Neural cell (in vitro differentiated cells): ENCODE measurements around the gene HBZ. TPM values are rescaled to one million over a fixed set of nuclear protein-coding genes. Genes with fewer than 3 reads are reported as not detected.

ENCODE experiments used
- H2AFZ ChIP-seq: fragments of 200-600, 300-800 bp; sonication (generic), shearing (Covaris generic); 2 replicates; pipeline ENCODE4 v1.6.0; 2014; ENCODE audit warnings: low read depth, mild to moderate bottlenecking, antibody characterized with exemption, low read length, moderate library complexity
- H3F3A ChIP-seq: fragments of 200-600 bp; shearing (Covaris generic); 2 replicates; pipeline ENCODE4 v1.6.1; 2016; ENCODE audit warnings: mild to moderate bottlenecking, moderate library complexity, mixed read lengths, antibody characterized with exemption, low read length; ENCODE audit not compliant: insufficient read depth, poor library complexity, severe bottlenecking
- H3K27ac ChIP-seq: fragments of 200-600, 300-800 bp; sonication (generic), shearing (Covaris generic); 2 replicates; pipeline ENCODE4 v1.5.1; 2014; ENCODE audit warnings: mild to moderate bottlenecking, low read length, moderate library complexity
- H3K27me3 ChIP-seq: fragments of 300-800, 200-600 bp; sonication (generic), shearing (Covaris generic); 2 replicates; pipeline ENCODE4 v1.6.0; 2014; ENCODE audit warnings: mild to moderate bottlenecking, low read depth, low read length, moderate library complexity; ENCODE audit not compliant: insufficient read depth
- H3K36me3 ChIP-seq: fragments of 300-800, 200-600 bp; sonication (generic), shearing (Covaris generic); 2 replicates; pipeline ENCODE4 v1.5.1; 2014; ENCODE audit warnings: mild to moderate bottlenecking, antibody characterized with exemption, low read length, moderate library complexity; ENCODE audit not compliant: insufficient read depth
- H3K4me2 ChIP-seq: fragments of 300-800, 200-600 bp; sonication (generic), shearing (Covaris generic); 2 replicates; pipeline ENCODE4 v1.6.0; 2014; ENCODE audit warnings: mild to moderate bottlenecking, low read length
- H3K4me3 ChIP-seq: fragments of 300-800, 200-600 bp; sonication (generic), shearing (Covaris generic); 2 replicates; pipeline ENCODE4 v1.5.1; 2014; ENCODE audit warnings: mild to moderate bottlenecking, low read length, moderate library complexity
- H3K79me2 ChIP-seq: fragments of 200-600 bp; shearing (Covaris generic); replicated peaks from 2 replicates; pipeline ENCODE4 v1.6.0; 2014; ENCODE audit warnings: mild to moderate bottlenecking, low read length, moderate library complexity; ENCODE audit not compliant: insufficient read depth
- H3K9ac ChIP-seq: fragments of 300-800, 200-600 bp; sonication (generic), shearing (Covaris generic); 2 replicates; pipeline ENCODE4 v1.6.1; 2016; ENCODE audit warnings: mild to moderate bottlenecking, low read length, mixed read lengths
- H3K9me2 ChIP-seq: fragments of 200-600 bp; shearing (Covaris generic); 2 replicates; pipeline ENCODE4 v1.6.1; 2016; ENCODE audit warnings: mild to moderate bottlenecking, low read length, mixed read lengths; ENCODE audit not compliant: insufficient read depth
- H3K9me3 ChIP-seq: fragments of 200-600, 300-800 bp; sonication (generic), shearing (Covaris generic); 2 replicates; pipeline ENCODE4 v1.6.1; 2016; ENCODE audit warnings: mild to moderate bottlenecking, mixed run types, low read length, moderate library complexity, mixed read lengths
- H4K20me1 ChIP-seq: fragments of 200-600 bp; shearing (Covaris generic); 2 replicates; pipeline ENCODE4 v1.6.1; 2016; ENCODE audit warnings: mild to moderate bottlenecking, mixed run types; ENCODE audit not compliant: insufficient read depth
- EP300 ChIP-seq: fragments of 450-650 bp; conservative IDR thresholded peaks from 2 replicates; pipeline ENCODE4 v1.6.1; 2014; ENCODE audit warnings: antibody characterized with exemption, mild to moderate bottlenecking, moderate library complexity; ENCODE audit not compliant: poor library complexity, severe bottlenecking
- EZH2 ChIP-seq: fragments of 200-600, 300-800 bp; shearing (Covaris generic), sonication (generic); IDR thresholded peaks from 2 replicates; pipeline ENCODE4 v1.6.1; 2014; ENCODE audit warnings: antibody characterized with exemption, low read length, borderline replicate concordance, mild to moderate bottlenecking; ENCODE audit not compliant: insufficient read depth, poor library complexity, severe bottlenecking
- MXI1 ChIP-seq: fragments of 450-650 bp; conservative IDR thresholded peaks from 2 replicates; pipeline ENCODE4 v1.6.1; 2014; ENCODE audit warnings: antibody characterized with exemption, mild to moderate bottlenecking; ENCODE audit not compliant: poor library complexity, severe bottlenecking
- POLR2AphosphoS5 ChIP-seq: IDR thresholded peaks from 2 replicates; pipeline ENCODE4 v1.6.1; 2012
- RAD21 ChIP-seq: fragments of 450-650 bp; conservative IDR thresholded peaks from 2 replicates; pipeline ENCODE4 v1.6.1; 2014; ENCODE audit warnings: antibody characterized with exemption, mild to moderate bottlenecking, moderate library complexity
- SMC3 ChIP-seq: fragments of 450-650 bp; conservative IDR thresholded peaks from 2 replicates; pipeline ENCODE4 v1.6.1; 2014; ENCODE audit warnings: antibody characterized with exemption, mild to moderate bottlenecking, moderate library complexity; ENCODE audit not compliant: poor library complexity
- TAF1 ChIP-seq: IDR thresholded peaks from 2 replicates; pipeline ENCODE4 v1.6.1; 2012; ENCODE audit warnings: low read depth
- polyA plus RNA-seq: library from polyadenylated mRNA; depleted of rRNA; stranded (reverse); fragments of >200 nt; gene quantifications from 2 replicates; pipeline ENCODE4 v1.2.3, GENCODE V29; 2014
- TF ChIP-seq, protein P1 (sequence below): fragments of 450-650 bp; IDR thresholded peaks from 2 replicates; pipeline ENCODE4 v1.5.1; 2014; ENCODE audit warnings: antibody characterized with exemption, mild to moderate bottlenecking, moderate library complexity; ENCODE audit not compliant: poor library complexity, severe bottlenecking
- TF ChIP-seq, protein P2 (sequence below): IDR thresholded peaks from 2 replicates; pipeline ENCODE4 v1.6.1; 2012; ENCODE audit warnings: borderline replicate concordance

HBZ gene
- polyA plus RNA-seq, 1 donor from 2014 or later: not detected

DNA sequence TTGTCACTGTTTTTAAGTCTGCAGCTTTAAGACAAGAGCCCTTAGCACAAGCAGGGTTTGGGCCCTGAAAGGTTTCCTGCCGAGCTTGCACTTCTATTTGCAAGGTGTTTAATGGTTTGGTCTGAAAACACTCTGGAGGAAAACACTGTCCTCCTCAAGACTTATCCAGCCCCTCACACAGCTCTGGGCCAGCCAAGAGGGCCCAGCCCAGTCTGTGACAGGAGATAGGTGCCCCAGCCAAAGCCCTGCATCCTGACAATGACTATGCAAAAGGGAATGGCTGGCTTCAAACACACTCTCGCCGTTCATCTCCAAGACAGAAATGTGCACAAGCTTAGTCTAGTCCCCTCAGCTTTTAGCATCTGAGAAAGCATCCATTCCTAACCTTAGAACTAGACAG, 47.5 kb upstream of the HBZ start:
- Histone ChIP-seq H3F3A (no peaks in the 10 kb centered on the region), H2AFZ (no peak overlapping the region), H3K27me3 (no peaks in the 10 kb centered on the region), H3K4me2 (no peak overlapping the region), H3K36me3 (no peaks in the 10 kb centered on the region), H3K79me2 (no peaks in the 10 kb centered on the region), H4K20me1 (no peaks in the 10 kb centered on the region), H3K27ac (no peak overlapping the region), H3K9me2 (no peaks in the 10 kb centered on the region), H3K9me3 (no peaks in the 10 kb centered on the region), H3K9ac (no peak overlapping the region), H3K4me3 (no peak overlapping the region)
- no peak for TF ChIP-seq RAD21
- no peak for TF ChIP-seq TAF1
- TF ChIP-seq SMC3: no peak
- no peak for TF ChIP-seq MXI1
- TF ChIP-seq, protein P1, sequence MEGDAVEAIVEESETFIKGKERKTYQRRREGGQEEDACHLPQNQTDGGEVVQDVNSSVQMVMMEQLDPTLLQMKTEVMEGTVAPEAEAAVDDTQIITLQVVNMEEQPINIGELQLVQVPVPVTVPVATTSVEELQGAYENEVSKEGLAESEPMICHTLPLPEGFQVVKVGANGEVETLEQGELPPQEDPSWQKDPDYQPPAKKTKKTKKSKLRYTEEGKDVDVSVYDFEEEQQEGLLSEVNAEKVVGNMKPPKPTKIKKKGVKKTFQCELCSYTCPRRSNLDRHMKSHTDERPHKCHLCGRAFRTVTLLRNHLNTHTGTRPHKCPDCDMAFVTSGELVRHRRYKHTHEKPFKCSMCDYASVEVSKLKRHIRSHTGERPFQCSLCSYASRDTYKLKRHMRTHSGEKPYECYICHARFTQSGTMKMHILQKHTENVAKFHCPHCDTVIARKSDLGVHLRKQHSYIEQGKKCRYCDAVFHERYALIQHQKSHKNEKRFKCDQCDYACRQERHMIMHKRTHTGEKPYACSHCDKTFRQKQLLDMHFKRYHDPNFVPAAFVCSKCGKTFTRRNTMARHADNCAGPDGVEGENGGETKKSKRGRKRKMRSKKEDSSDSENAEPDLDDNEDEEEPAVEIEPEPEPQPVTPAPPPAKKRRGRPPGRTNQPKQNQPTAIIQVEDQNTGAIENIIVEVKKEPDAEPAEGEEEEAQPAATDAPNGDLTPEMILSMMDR: no peak
- no peak for TF ChIP-seq EP300
- no peak for TF ChIP-seq POLR2AphosphoS5
- TF ChIP-seq EZH2: no peak
- TF ChIP-seq, protein P2, sequence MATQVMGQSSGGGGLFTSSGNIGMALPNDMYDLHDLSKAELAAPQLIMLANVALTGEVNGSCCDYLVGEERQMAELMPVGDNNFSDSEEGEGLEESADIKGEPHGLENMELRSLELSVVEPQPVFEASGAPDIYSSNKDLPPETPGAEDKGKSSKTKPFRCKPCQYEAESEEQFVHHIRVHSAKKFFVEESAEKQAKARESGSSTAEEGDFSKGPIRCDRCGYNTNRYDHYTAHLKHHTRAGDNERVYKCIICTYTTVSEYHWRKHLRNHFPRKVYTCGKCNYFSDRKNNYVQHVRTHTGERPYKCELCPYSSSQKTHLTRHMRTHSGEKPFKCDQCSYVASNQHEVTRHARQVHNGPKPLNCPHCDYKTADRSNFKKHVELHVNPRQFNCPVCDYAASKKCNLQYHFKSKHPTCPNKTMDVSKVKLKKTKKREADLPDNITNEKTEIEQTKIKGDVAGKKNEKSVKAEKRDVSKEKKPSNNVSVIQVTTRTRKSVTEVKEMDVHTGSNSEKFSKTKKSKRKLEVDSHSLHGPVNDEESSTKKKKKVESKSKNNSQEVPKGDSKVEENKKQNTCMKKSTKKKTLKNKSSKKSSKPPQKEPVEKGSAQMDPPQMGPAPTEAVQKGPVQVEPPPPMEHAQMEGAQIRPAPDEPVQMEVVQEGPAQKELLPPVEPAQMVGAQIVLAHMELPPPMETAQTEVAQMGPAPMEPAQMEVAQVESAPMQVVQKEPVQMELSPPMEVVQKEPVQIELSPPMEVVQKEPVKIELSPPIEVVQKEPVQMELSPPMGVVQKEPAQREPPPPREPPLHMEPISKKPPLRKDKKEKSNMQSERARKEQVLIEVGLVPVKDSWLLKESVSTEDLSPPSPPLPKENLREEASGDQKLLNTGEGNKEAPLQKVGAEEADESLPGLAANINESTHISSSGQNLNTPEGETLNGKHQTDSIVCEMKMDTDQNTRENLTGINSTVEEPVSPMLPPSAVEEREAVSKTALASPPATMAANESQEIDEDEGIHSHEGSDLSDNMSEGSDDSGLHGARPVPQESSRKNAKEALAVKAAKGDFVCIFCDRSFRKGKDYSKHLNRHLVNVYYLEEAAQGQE: no peak

DNA sequence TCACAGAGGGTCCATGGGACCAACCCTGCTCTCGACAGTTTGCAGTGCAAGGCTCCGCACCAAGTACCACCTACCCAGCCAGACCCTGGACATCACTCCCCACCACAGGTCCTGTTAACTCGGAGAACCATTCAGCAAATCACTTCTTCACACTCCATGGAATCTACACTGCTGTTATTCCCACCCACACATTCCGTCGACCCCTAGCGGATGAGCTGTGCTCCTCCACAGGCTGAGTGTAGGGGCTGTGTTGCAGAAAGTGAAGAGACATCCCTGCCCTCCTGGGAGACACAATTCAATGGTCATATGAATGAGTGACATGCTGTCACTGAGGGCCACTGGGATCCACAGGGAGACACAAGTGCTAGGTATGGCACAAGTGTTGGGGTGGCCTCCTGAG, 46.9 kb upstream of the HBZ start:
- Histone ChIP-seq H3K36me3 (no peaks in the 10 kb centered on the region), H3K4me3 (no peak overlapping the region), H3F3A (no peaks in the 10 kb centered on the region), H2AFZ (no peak overlapping the region), H3K9me3 (no peaks in the 10 kb centered on the region), H4K20me1 (no peaks in the 10 kb centered on the region), H3K27ac (no peak overlapping the region), H3K79me2 (no peaks in the 10 kb centered on the region), H3K9ac (no peak overlapping the region), H3K4me2 (no peak overlapping the region), H3K9me2 (no peaks in the 10 kb centered on the region), H3K27me3 (no peaks in the 10 kb centered on the region)
- TF ChIP-seq, protein P1: no peak
- TF ChIP-seq EZH2 (no peak), MXI1 (no peak), TAF1 (no peak), SMC3 (no peak)
- TF ChIP-seq, protein P2: no peak
